A549 (cell line): ENCODE measurements around the gene ARL2. TPM values are rescaled to one million over a fixed set of nuclear protein-coding genes. Genes with fewer than 3 reads are reported as not detected.

ENCODE experiments used
- ATAC-seq, 2 experiments: fragments of 200-7000 bp in 1 of 2; fragments of >200 bp in 1 of 2; cut with Nextera tagmentation in 1 of 2; cut with Tn5 transposase in 1 of 2; 3 replicates each; pipeline versions ENCODE4 v1.8.0 to v1.9.1; 2018 to 2020; ENCODE audit warnings: mild to moderate bottlenecking in 1 of 2, moderate library complexity in 1 of 2
- CTCF ChIA-PET: fragments of 300-600 bp; sonication (Branson Sonifier 250); formaldehyde crosslinking; extraction: SDS; loops from one replicate; lab custom pipeline; 2021; ENCODE audit warnings: antibody characterized with exemption, inconsistent platforms; lab: Yijun Ruan, JAX
- POLR2A ChIA-PET: fragments of 350-600 bp; formaldehyde crosslinking; extraction: SDS; loops from one replicate; lab custom pipeline; 2021; ENCODE audit warnings: antibody characterized with exemption, inconsistent platforms; lab: Yijun Ruan, JAX
- DNase-seq, 2 experiments: peaks; one replicate each; pipeline versions ENCODE4 v3.0.0 to v3.0.0-alpha.2; 2011 to 2016; ENCODE audit warnings: low read depth in 1 of 2, low spot score in 1 of 2
- FAIRE-seq: peaks from 2 replicates; lab custom pipeline; 2011; peaks lifted over from hg19 to GRCh38; lab: Jason Lieb, UNC
- H3K27ac ChIP-seq, 2 experiments: fragments of >200 bp; sonication (Bioruptor Twin); formaldehyde crosslinking; 3 replicates each; pipeline ENCODE4 v1.5.1; 2016 to 2017
- H3K4me1 ChIP-seq: fragments of >200 bp; sonication (Bioruptor Twin); formaldehyde crosslinking; 3 replicates; pipeline ENCODE4 v1.6.1; 2016
- H3K4me2 ChIP-seq: fragments of >200 bp; sonication (Bioruptor Twin); formaldehyde crosslinking; 3 replicates; pipeline ENCODE4 v1.6.1; 2016
- H3K4me3 ChIP-seq: fragments of >200 bp; sonication (Bioruptor Twin); formaldehyde crosslinking; 3 replicates; pipeline ENCODE4 v1.5.1; 2016
- H3K9me3 ChIP-seq: fragments of >200 bp; sonication (Bioruptor Twin); formaldehyde crosslinking; 3 replicates; pipeline ENCODE4 v1.6.1; 2016
- CBX2 ChIP-seq: fragments of 200-600 bp; sonication (generic); IDR thresholded peaks from 2 replicates; pipeline ENCODE4 v1.6.1; 2016; ENCODE audit warnings: low read depth, mild to moderate bottlenecking, borderline replicate concordance
- CEBPB ChIP-seq, 2 experiments: fragments of >200 bp in 1 of 2; sonication (Bioruptor Twin) in 1 of 2; formaldehyde crosslinking in 1 of 2; IDR thresholded peaks; 2 replicates each; pipeline ENCODE4 v1.6.1; 2012 to 2016
- CHD4 ChIP-seq: fragments of 200-600 bp; sonication (generic); IDR thresholded peaks from 2 replicates; pipeline ENCODE4 v1.6.1; 2016; ENCODE audit warnings: antibody characterized with exemption, mild to moderate bottlenecking, borderline replicate concordance
- EHMT2 ChIP-seq: fragments of 200-600 bp; sonication (generic); IDR thresholded peaks from 2 replicates; pipeline ENCODE4 v1.6.1; 2016; ENCODE audit warnings: antibody characterized with exemption, low read depth, mild to moderate bottlenecking, moderate library complexity
- ELK1 ChIP-seq: fragments of 150-350 bp; IDR thresholded peaks from 2 replicates; pipeline ENCODE4 v1.6.1; 2014; ENCODE audit warnings: low read depth, mild to moderate bottlenecking, low read length
- ESRRA ChIP-seq: fragments of 150-350 bp; IDR thresholded peaks from 2 replicates; pipeline ENCODE4 v1.6.1; 2014; ENCODE audit warnings: mild to moderate bottlenecking, low read length, borderline replicate concordance
- FOSB ChIP-seq: fragments of 250-450 bp; sonication (Bioruptor Pico); IDR thresholded peaks from 2 replicates; pipeline ENCODE4 v1.5.0; 2020; ENCODE audit warnings: mild to moderate bottlenecking, moderate library complexity
- FOXS1 ChIP-seq: fragments of 250-450 bp; sonication (Bioruptor Pico); IDR thresholded peaks from 2 replicates; pipeline ENCODE4 v1.5.0; 2020; ENCODE audit warnings: mild to moderate bottlenecking, moderate library complexity
- KDM1A ChIP-seq: fragments of 200-600 bp; sonication (generic); IDR thresholded peaks from 2 replicates; pipeline ENCODE4 v1.6.1; 2016; ENCODE audit warnings: low read depth, mild to moderate bottlenecking
- KDM5A ChIP-seq: fragments of 200-600 bp; sonication (generic); IDR thresholded peaks from 2 replicates; pipeline ENCODE4 v1.6.1; 2016; ENCODE audit warnings: antibody characterized with exemption, mild to moderate bottlenecking
- MAFK ChIP-seq: fragments of 450-650 bp; IDR thresholded peaks from 2 replicates; pipeline ENCODE4 v1.6.1; 2014; ENCODE audit not compliant: partially characterized antibody
- MAX ChIP-seq: IDR thresholded peaks from 2 replicates; pipeline ENCODE4 v1.6.1; 2012
- MYC ChIP-seq: IDR thresholded peaks from 2 replicates; pipeline ENCODE4 v1.6.1; 2012; ENCODE audit warnings: mild to moderate bottlenecking, inconsistent platforms, low read length, improper control_type of control experiment, borderline replicate concordance
- PBX3 ChIP-seq: IDR thresholded peaks from 2 replicates; pipeline ENCODE4 v1.6.1; 2012
- RCOR1 ChIP-seq: fragments of 150-350 bp; IDR thresholded peaks from 2 replicates; pipeline ENCODE4 v1.6.1; 2014; ENCODE audit warnings: antibody characterized with exemption, low read length, low read depth
- SREBF2 ChIP-seq: fragments of 450-650 bp; IDR thresholded peaks from 2 replicates; pipeline ENCODE4 v1.6.1; 2014; ENCODE audit warnings: mild to moderate bottlenecking, moderate library complexity
- TFCP2L1 ChIP-seq: fragments of 250-450 bp; sonication (Bioruptor Pico); IDR thresholded peaks from 2 replicates; pipeline ENCODE4 v1.5.0; 2021; ENCODE audit warnings: mild to moderate bottlenecking
- USF2 ChIP-seq: fragments of 450-650 bp; IDR thresholded peaks from 2 replicates; pipeline ENCODE4 v1.6.1; 2014; ENCODE audit warnings: antibody characterized with exemption
- ZFP36 ChIP-seq: fragments of 450-650 bp; IDR thresholded peaks from 2 replicates; pipeline ENCODE4 v1.6.1; 2014; ENCODE audit warnings: borderline replicate concordance; ENCODE audit not compliant: partially characterized antibody
- WGBS: methylation state at CpG from one replicate; pipeline ENCODE4 v1.1.6; 2017; ENCODE audit errors: missing lambda C conversion rate; 5-methylcytosine and 5-hydroxymethylcytosine counted together
- polyA plus RNA-seq, 4 experiments: library from polyadenylated mRNA; depleted of rRNA in 3 of 4; stranded (reverse); fragments of >200 nt; fragmentation: RNase III in 1 of 4; extraction: RNeasy Plus Mini Kit Qiagen cat#74134 plus additional on column Dnase treatment in 1 of 4; gene quantifications; 2 replicates in 3 of 4; 3 replicates in 1 of 4; pipeline ENCODE4 v1.2.3, GENCODE V29; 2011 to 2017

ARL2 gene
- polyA plus RNA-seq, 2 of the 4 experiments (the other 2 are of a cell fraction) = 129 to 160 TPM

- POLR2A ChIA-PET = no interaction called here
- H3K9me3 ChIP-seq = no peaks in the 10 kb centered on the region
- no peak overlapping the region for H3K4me2 ChIP-seq
- no peak for ATAC-seq
- WGBS = 88% methylated on average over 7 of the region's 7 CpGs
- CTCF ChIA-PET = interaction anchor here (0.9 to 2.3 kb wide), 7 partner anchors 9 to 43 kb away, joined by 3 to 10 read pairs (median 3); partner anchors contain the start of genes ARL2 and SNX15
- H3K27ac ChIP-seq = no peak overlapping the region
- FAIRE-seq = no peak
- no peak for DNase-seq
- TF ChIP-seq MAX = no peak
- TF ChIP-seq MAFK = no peak
- no peak for TF ChIP-seq KDM5A
- no peaks in the 10 kb centered on the region for H3K4me1 ChIP-seq
- H3K4me3 ChIP-seq = no peak overlapping the region
Observed at GRCh38 chr11:65057526-65057925, 43.6 kb downstream of the ARL2 start.

GRCh38 chr11:65058012-65058411, 44.1 kb downstream of the ARL2 start:
- H3K4me1 ChIP-seq = no peaks in the 10 kb centered on the region
- CTCF ChIA-PET = interaction anchor here (1.3 to 2.3 kb wide), 6 partner anchors 10 to 33 kb away, joined by 3 to 10 read pairs (median 4); partner anchors contain the start of gene SNX15
- DNase-seq = no peak
- no peak overlapping the region for H3K4me2 ChIP-seq
- no peaks in the 10 kb centered on the region for H3K9me3 ChIP-seq
- ATAC-seq = no peak
- TF ChIP-seq EHMT2 (no peak), PBX3 (no peak), MYC (no peak), RCOR1 (no peak), ESRRA (no peak), FOSB (no peak), CHD4 (no peak), ELK1 (no peak), TFCP2L1 (CRISPR knock-in tag) (no peak), USF2 (no peak), FOXS1 (CRISPR knock-in tag) (no peak), CEBPB (IDR thresholded peaks at IDR 0.05) (no peak)
- POLR2A ChIA-PET = no interaction called here
- H3K4me3 ChIP-seq = no peak overlapping the region
- H3K27ac ChIP-seq = no peak overlapping the region
- whole genome bisulfite sequencing = 69% methylated on average over 11 of the region's 13 CpGs
- no peak for FAIRE-seq

- FAIRE-seq = no peak
- H3K4me2 ChIP-seq = no peak within 1 kb of the TSS
- no peaks in the 10 kb centered on the region for H3K4me1 ChIP-seq
- TF ChIP-seq ZFP36 = no peak
- no peak for TF ChIP-seq ESRRA
- no peak for TF ChIP-seq KDM1A
- no peak for TF ChIP-seq SREBF2
- no peak for TF ChIP-seq CBX2
- TF ChIP-seq MAFK = no peak
- no peak within 1 kb of the TSS for H3K4me3 ChIP-seq
- POLR2A ChIA-PET = interaction anchor here (0.6 kb wide), 1 partner anchor 43 kb away, joined by 4 read pairs; no protein-coding TSS in a partner anchor
- H3K9me3 ChIP-seq = no peaks in the 10 kb centered on the region
- CTCF ChIA-PET = interaction anchor here (0.6 to 2.3 kb wide), 10 partner anchors 10 to 283 kb away, joined by 3 to 10 read pairs (median 3); partner anchors contain the start of gene SNX15
- 81% methylated on average over 8 of the region's 8 CpGs for WGBS
- ATAC-seq = no peak
- H3K27ac ChIP-seq = no peak within 1 kb of the TSS
- DNase-seq = no peak
Observed at GRCh38 chr11:65058419-65059054, 44.6 kb downstream of the ARL2 start, which contains the start of gene NAALADL1. Gene NAALADL1, minus strand, starts transcription at chr11:65058553. Its CDS starts 32 bp downstream, at chr11:65058521.
